DMS79 treated with DMSO at 0.1 percent for 48 hours (cell line): ENCODE measurements around the gene EFS.

Experiments
- DNase-seq: peaks from one replicate; lab custom pipeline; 2025; lab: John Stamatoyannopoulos, UW

Gene EFS

DNA sequence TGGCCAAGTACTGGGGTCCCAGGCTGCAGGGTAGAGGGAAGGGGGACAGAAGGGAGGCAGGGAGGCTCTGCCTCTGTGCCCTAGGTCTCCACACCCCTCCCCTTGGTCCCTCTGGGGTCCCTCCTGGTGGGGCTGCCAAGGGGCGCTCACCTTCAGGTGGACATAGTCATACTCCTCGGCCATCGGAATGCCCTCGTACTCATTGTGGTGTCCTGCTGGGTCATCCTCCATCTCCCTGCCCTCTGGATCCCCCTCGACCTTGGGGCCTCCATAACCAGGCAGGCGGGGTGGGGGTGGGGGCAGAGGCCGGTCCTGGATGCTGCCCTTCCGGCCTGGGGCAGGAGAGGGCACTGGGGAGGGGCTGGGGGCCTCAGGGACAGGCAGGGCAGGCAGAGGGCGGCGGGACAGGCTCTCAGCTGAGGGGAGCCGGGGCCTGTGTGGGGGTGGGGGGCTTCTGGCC lies 5.8 kb downstream of the EFS start:
- no peak for DNase-seq

DNA sequence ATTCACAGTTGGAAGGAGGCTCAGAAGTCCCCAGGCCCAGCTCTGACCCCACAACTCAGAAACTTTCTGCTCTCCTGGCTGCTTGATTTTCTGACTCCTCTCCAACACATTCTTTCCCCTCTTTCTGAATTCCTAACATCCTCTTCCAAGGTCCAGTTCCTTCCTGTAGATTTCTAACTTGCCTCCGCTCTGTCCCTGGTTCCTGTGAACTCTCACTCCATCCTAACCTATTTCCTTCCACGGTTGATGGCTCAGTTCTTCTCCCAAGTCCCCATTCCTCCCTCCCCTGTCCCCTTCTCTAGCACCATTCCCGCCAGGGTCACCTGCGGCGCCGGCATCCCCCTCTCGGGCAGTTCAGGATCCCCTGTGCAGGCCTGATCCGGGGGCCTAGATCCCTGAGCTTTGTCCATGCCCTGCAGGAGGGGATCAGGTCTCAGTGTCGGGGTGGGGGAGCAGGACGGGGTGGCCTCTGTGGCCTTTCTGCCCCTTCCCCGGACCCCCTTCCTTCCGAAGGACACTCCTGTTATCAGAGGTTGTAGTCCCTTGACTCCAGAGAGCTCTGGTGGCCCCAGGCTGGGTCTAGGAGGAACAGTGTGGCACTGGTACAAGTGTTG lies 6.3 kb downstream of the EFS start:
- DNase-seq = no peak

DNA sequence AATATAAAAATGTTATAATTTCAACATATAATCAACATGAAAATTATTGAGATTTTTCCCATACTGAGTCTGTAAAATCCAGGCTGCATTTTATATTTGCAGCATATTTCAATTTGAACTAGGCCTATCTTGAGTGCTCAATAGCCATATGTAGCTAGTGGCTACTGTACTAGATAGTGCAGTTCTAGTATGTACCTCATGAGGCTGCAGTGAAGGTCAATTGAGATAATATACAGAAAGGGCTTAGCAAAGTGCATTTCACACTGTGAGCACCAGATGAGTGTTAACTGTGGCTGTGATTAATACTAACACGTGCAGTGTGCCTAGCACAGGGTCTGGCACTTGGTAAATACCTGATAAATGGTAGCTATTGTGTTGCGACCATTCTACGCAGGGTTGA lies 6.9 kb downstream of the EFS start:
- DNase-seq = no peak

DNA sequence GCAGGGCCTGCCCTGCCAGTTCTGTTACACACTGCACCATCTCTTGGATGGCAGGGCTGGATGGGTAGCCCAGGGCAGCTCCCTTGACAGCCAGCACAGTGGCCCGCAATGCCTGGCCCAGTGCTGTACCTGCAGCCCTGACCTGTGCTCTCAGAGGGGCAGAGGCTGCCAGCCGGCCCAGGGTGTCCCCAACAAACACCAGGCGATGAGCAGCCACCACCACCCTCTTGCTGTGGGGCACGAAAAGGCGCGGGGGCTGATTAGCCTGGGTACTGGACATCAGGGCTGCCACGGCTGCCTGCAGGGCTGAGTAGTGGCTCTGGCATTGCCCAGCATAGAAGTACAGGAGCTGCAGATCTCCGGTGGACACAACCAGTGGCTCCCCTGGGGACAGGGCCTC lies 7.7 kb downstream of the EFS start:
- no peak for DNase-seq

DNA sequence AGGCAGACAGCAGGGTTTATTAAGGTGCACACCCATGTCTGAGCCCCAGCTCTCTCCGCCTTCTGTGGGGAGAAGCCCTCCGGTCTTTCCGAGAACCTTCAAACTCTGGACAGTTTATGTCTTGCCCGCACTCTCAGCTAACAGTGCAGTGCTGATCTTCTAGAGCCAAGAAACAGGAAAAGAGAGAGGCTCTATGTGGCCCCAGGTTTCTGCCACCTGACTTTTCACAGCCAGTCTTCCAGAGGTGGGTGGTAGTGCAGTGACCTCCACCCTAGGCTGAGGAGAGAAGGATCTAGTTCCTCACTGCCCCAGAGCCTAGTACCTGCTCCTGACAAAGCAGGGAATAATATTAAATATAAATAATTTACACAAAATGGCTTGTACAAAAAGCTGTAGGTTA lies 8.3 kb downstream of the EFS start:
- no peak for DNase-seq

DNA sequence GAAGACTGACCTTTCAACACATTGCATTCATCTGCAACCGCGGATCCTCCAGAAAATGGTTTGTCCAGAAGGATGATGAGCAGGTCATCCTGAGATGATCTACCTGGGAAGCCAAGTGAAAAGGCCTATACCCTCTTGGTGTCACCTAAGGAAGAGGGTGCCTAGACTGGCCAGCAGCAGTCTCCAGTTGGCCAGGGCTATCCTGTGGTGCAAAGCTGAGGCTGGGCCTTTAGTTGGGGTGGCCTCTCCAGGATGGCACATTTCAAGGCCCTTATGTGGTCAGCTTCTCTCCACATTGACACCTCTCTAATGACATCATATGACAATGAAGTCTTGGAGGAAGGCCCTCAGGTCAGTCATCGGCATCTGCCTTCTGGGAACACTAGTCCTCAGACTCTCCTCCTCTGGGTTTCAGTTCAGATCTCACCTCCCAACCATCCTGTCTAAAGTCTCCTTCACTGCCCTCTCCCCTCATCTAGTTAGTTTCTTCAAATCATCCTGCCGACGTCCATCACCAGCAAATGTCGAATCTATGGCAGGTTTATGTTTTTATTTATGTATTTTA lies 9.0 kb downstream of the EFS start:
- no peak for DNase-seq

DNA sequence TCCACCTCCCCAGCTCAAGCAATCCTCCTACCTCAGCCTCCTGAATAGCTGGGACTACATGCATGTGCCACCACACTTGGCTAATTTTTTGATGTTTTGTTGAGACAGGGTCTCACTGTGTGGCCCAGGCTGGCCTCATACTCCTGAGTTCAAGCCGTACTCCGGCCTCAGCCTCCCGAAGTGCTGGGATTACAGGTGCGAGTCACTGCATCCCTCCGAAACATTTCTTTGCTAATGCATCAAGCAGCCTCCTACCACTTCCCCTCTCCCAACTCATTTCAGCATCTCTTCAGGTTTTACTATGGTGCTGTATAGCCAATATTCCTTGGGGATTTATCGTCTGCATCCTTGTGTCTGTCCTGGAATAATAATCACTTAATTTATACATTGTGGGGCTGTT lies 10.0 kb downstream of the EFS start:
- no peak for DNase-seq

DNA sequence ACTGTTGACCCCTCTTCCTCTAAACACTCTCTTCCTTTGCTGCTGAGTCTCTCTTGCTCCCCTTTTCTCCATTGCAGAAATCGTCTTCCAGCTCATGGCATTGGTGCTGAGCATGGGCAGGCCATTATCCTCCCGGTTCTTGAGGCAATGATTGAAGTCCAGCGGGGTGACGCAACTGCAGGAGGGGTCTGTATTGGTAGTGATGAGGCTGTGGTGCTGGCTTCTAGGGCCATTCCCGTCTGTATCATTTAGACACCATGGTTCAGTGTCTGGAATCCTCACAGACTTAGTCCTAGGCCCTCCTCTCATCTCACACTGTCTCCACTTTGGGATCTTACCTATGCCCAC lies 11.6 kb downstream of the EFS start:
- no peak for DNase-seq

DNA sequence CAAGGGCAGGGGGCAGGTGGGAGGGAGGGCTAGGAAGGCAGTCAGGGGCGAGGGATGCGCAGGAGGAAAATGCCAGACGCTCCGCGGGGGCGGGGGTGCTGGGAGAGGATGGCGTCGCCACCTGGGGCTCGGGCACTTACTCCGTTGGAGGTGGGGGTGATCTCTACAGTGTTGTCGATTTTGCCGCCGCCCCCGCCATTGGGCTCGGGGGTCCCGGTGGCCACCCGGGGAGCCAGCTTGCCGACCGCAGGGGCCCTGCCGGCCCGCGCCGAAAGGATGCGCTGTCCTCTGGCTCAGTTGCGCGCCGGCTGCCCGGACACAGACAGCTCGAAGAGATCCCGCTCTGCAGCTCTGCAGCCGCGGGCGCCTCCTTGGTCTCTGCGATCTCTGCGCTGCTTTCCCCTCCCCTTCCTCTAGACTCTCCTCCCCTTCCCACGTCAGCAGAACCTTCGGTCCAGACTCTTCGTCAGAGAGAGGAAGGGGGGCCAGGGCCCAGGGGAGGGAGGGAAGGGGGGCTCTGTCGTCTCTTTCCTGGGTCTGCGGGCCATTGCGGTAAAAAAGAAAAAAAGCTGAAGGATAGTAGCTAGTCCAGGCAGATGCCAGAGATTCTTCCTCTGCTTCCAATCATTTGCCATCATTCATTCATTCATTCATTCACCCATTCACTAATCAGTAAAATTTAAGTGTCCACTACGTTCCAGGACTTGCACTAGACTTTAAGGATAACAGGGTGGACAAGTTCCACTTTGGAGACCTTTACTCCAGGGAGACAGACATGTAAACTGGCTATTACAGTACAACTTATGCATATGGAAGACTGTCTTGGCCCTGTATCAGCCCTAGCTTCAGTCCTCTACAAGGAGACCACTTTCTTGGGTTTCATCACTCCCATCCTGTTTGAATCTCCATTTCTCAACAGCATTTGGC lies 12.2 kb downstream of the EFS start, which contains the start of gene SLC22A17:
TSS of gene SLC22A17 (minus strand) at position 382 of the 927 bp plus-strand sequence.
- peak; percentile 88 for DNase-seq

DNA sequence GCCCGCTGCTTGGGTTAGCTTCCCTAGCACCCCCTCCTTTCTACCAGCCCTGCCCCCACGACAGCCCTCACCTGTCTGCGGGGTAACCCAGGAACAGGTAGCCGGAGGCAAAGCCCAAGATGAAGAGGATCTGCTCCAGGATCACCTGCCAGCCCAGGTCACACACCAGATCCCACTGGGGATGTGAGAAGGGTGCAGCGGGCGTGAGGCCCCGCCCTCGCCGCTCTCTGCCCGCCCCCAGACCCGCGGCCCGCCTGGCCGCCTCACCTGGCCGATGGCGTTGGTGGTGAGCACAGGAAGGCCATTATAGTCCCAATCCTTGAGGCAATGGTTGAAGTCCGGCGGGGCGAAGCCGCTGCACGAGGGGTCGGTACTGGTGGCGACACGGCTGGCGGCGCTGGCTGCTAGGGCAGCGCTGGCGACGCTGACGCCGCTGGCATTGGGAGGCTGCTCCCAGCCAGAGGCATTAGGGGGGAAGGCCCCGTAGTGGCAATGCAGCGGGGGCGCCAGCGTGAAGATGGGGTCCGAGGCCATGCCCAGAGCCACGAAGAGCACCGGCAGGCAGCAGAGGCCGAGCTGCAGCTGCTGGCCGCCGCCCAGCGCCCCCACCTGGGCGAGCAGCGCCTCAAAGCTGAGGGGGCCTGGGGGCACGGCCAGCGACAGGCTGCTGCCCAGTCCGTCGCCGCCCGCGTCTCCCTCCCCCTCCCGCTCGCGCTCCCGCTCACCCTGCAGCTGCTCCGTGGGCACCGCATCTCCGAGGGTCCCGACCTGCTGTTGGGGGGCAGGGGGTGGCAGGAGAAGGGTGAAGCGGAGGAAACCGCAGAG lies 13.1 kb downstream of the EFS start:
- DNase-seq = peak; percentile 53

DNA sequence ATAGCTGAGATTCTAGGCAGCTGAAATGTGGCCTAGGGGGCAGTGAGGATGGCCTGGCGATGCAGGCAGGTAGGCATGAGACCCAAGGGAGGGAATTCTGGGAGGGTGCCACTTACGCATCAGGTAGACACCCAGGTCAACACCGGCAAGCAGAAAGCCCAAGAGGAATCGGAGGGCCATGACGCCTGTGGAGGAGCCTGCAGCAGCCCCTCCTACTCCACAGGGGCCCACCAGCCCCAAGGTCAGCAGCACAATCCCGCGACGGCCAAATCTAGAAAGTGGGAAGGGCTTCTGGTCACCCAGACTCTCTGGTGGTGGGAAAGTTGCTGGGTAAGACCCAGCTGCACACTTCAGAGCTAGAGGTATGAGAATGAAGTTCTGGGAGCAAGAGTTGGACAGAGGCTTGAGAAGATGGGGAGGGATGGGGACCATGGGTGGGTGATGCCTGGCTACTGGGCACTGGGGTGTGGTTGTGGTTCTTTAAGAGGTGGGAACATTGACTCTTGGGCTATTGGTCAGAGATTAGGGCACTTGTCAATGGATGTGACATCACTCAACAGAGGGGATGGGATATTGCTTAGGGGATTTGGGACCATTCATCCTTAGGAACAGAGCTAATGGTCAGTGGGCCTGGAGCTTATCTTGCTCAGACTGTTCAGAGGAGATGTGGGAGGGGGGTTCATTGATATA lies 15.7 kb downstream of the EFS start:
- no peak for DNase-seq

DNA sequence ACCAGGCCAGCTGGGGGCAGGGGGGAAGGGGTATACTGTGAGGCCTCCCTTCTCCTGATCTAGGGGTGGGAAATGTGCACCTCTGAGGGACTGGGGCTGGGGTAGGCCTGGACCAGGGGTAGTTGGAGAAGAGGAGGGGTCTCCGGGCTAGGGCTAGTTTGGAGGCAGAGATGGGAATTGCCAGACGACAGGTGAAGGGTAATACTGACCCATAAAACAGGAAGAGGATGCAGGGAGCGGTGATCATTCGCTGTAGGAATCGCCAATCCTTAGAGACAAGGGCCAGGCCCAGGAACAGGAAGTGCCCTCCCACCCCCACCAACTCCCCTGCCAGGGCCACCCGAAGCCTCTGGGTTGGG lies 16.7 kb downstream of the EFS start:
- no peak for DNase-seq

DNA sequence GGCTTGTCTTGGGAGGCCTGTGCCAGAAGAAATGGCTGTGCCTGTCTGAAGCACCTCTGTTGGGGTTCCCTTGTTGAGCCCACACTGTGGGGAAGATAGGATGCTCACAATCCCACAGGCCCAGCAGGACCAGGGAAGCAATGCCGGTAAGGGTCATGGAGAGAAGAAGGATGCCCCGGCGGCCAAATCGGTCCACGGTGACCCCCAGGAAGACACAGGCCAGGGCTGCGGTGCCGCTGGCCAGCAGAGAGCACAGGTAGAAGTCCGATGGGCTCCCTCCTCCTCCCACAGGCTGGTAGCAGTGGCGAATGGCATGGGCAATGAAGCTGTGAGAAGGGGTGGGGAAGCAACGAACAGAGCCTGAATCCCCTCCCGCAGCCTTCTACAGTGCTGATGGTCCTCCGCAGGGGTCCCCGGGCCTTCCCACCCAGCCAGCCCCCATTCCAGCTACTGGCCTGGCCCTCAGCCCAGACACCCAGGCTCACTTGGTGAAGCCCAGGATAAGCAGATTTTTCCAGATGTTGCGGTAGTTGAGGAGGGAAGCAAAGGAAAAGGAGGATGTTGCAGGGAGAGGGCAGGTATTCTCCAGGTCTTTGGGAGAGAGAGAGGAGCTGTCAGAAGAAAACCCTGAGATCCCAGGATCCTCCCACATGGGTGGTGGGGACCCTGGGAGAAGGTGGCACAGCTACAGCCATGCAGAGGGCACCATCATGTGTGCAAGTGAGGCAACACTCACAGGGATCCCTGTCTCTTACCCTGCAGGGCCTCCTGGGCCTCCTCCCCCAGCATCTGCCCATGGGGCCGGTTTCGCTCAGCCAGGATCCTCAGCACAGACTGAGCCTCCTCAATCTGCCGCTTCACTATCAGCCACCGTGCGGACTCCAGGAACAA lies 17.3 kb downstream of the EFS start:
- no peak for DNase-seq

DNA sequence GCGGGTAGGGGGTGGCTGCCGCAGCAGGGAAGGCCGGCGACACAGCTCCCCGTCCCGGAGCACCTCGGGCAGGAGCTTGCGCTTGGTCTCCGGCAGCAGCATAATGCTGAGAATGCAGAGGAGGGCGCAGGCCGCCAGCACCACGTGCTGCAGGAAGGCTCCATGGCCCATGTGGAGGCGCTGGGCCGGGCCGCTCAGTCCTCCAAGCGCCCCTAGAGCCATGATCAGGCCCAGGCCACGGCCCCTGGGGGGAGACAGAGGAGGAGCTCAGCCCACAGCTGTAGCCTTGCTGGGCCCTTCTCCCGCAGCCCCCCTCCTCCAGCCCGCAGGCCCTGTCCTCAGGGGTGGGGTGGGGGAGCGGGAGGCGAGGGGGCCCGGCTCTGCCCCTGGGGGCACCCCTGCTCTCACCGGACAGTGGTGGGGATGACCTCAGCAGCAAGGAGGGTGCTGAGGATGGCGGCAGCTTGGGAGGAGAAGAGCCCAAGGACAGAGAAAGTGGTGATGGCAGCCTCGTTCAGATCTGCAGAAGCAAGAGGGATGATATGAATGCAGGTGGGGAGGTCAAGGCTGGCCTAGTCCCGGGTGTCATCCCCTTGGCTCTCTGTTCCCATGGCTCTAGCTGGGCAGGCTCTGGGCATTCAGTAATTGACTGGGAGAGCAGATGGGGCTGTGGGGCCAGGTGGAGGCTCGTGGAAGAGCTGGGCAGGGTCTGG lies 18.1 kb downstream of the EFS start:
- no peak for DNase-seq

DNA sequence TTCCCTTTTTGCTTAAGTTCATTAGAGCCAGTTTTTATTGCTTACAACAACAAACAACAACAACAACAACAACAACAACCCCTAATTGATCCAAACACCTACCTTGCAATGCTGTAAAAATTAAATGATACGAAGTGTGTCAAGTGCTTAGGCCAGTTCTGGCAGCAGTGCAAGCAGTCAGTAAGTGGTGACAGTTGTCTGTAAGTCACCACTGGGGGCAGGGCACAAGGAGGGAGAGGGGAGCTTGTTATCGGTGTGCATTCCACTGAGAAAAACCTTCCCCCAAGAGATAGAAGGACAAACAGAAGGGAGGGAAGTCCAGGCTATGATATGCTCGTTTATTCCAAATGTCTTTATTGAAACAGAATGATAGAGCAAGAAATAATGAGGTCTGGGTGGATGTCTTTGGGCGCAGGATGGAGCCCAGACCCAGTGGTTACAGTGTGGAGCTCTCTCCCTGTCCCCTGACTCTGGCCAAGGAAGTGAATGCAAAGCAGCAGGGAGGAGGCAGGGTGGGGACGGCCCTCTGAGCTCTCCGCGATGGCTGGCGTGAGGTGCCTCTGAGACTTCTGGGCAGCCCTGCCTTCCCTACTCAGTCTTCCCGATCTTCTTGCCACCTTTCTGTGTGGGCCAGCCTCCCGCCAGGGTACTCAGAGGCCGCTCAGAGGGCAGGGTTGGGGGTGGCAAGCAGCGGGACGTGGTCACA lies 18.8 kb downstream of the EFS start:
- DNase-seq = no peak

DNA sequence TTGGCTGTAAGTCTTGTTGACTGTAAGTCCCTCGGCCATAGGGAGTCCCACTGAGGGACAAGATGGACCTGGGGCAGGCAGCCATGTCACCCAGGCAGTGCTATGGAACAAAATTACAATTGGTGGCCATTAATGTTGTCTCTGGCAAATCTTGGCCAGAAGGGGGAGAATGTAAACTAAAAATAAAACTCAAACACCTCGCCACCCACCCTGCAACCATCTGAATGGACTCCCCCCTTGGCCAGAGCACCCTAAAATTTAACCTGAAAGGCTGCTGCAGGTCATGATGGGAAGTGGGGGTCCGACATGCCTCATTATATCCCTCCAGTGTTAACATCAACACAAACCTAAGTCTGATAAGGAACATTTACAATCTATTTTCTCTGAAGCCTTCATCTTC lies 20.5 kb downstream of the EFS start:
- no peak for DNase-seq

DNA sequence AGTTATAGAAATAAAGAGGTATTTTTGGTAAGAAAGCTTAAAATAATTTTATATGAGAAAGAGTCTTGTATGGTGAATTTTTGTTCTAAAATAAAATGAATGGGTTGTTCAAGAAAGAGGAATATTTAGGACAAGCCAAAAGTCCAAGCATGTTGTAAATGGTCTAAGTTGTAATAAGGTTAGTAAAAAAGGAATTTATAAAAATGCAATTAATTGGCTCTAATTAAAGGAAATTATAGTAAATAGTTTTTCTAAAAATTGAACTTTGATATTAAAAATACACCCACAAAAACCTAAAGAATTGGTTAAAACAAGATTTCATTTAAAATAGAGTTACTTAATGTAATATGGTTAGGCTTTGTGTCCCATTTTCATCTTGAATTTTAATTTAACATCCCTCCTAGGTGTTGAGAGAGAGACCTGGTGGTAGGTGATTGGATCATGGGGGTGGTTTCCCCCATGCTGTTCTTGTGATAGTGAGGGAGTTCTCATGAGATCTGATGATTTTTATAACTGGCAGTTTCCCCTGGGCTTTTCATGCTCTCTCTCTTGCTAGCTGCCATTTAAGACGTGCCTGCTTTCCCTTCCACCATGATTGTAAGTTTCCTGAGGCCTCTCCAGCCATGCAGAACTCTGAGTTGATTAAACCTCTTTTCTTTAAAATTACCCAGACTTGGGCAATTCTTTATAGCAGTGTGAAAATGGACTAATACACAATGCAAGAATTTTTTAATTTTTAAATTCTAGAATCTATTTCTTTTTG lies 25.3 kb downstream of the EFS start:
- DNase-seq = no peak

DNA sequence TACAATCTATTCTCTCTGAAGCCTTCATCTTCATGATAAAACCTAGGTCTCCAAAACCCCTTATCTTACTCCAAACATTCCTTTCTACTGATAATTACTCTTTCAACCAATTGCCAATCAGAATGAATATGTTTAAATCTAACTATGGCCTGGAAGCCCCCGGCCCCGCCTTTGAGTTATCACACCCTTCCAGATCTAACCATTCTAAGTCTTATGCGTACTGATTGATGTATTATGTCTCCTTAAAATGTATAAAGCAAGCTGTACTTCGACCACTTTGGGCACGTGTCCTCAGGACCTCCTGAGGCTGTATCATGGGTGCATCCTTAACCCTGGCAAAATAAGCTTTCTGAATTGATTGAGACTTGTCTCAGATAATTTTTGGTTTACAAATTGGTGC lies 29.3 kb downstream of the EFS start:
- no peak for DNase-seq
